Erythroblast (primary cell): ENCODE data around the gene XKRX.

Experiments
- DNase-seq, 2 experiments: peaks; one replicate each; lab custom pipeline; 2025; lab: John Stamatoyannopoulos, UW
- GATA1 ChIP-seq: IDR thresholded peaks from 2 replicates; pipeline ENCODE4 v1.6.1; 2011; ENCODE audit warnings: low read depth, mild to moderate bottlenecking, control low read depth, low read length, moderate library complexity
- POLR2A ChIP-seq: IDR thresholded peaks from 2 replicates; pipeline ENCODE4 v1.6.1; 2011; ENCODE audit warnings: mild to moderate bottlenecking, low read length

The XKRX gene

DNA sequence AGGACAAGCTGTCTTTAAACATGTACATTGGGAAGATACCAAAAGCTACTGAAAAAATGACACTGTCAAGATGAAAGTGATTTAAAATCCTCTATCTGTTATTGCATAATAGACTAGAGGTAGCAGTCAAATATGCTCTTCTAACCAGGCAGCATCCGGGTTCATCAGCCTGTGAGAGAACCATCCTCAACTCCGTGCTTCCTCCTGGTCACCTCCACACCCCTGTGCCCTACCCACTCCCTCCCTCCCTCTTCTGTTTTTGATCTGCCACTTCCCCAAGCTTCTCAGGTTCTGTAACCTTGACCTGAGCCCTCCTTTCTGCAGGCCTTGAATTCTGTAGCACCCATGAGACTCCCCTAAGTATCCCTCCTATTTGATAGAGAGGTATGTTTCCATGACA lies 60.4 kb downstream of the XKRX start:
- TF ChIP-seq GATA1 (no peak), POLR2A (no peak)
- no peak for DNase-seq

GRCh38 chrX:100864657-100865391 lies 63.9 kb downstream of the XKRX start:
- no peak for DNase-seq
- TF ChIP-seq POLR2A (no peak), GATA1 (no peak)
